HEK293T (cell line): ENCODE measurements around the gene BCAT1.

ENCODE experiments used
- ELF4 ChIP-seq: fragments of 450-650 bp; IDR thresholded peaks from 2 replicates; pipeline ENCODE4 v1.6.1; 2017; ENCODE audit warnings: antibody characterized with exemption
- LEF1 ChIP-seq: fragments of 450-650 bp; IDR thresholded peaks from 2 replicates; pipeline ENCODE4 v1.6.1; 2017; ENCODE audit warnings: mild to moderate bottlenecking, borderline replicate concordance
- SP1 ChIP-seq: fragments of 450-650 bp; IDR thresholded peaks from 2 replicates; pipeline ENCODE4 v1.6.1; 2017
- TARDBP ChIP-seq: fragments of 450-650 bp; IDR thresholded peaks from 2 replicates; pipeline ENCODE4 v1.6.1; 2016

DNA sequence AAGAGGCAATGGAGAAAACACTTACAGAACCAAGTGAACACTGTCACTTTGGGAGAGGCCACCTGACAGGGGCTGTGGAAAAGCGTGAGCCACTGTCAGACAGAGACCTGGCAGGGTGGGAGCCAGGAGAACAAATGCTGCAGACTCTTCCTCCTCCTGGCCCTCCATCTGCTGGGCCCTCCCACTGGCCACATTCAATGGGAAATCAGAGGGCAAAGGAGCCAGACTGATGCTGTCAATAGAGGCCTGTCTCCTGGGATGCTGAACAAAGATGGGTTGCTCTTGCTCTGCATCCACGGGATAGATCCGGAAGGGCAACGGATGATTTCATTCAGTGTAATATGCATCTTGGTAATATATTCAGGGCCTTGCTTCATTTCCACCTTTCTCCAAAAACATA, 44.9 kb upstream of the BCAT1 start:
- TF ChIP-seq ELF4 (no peak), SP1 (no peak), TARDBP (no peak), LEF1 (no peak)
